DOHH2 (cell line): ENCODE results near the gene TRPV4.

Experiments
- CTCF ChIP-seq: fragments of 200-600 bp; sonication (generic); IDR thresholded peaks from one replicate; pipeline ENCODE4 v1.5.1; 2014; ENCODE audit warnings: antibody characterized with exemption, mild to moderate bottlenecking, low read depth, low read length; ENCODE audit not compliant: poor library complexity, severe bottlenecking
- EZH2phosphoT487 ChIP-seq: fragments of 200-600 bp; sonication (generic); IDR thresholded peaks from 2 replicates; pipeline ENCODE4 v1.6.1; 2017; ENCODE audit warnings: borderline replicate concordance, mild to moderate bottlenecking, antibody characterized with exemption, low read length, moderate library complexity, mixed read lengths

GRCh38 chr12:109815757-109816617 lies 17.2 kb downstream of the TRPV4 start:
- TF ChIP-seq CTCF (no peak), EZH2phosphoT487 (no peak)
